HEK293T (cell line): ENCODE measurements around the gene MYBL2.

ENCODE experiments used
- FOXA1 ChIP-seq: fragments of 450-650 bp; IDR thresholded peaks from 2 replicates; pipeline ENCODE4 v1.6.1; 2016; ENCODE audit warnings: mild to moderate bottlenecking
- FOXM1 ChIP-seq: fragments of 450-650 bp; IDR thresholded peaks from 2 replicates; pipeline ENCODE4 v1.6.1; 2017; ENCODE audit warnings: mild to moderate bottlenecking, borderline replicate concordance
- LEF1 ChIP-seq: fragments of 450-650 bp; IDR thresholded peaks from 2 replicates; pipeline ENCODE4 v1.6.1; 2017; ENCODE audit warnings: mild to moderate bottlenecking, borderline replicate concordance
- NFRKB ChIP-seq: fragments of 450-650 bp; IDR thresholded peaks from 2 replicates; pipeline ENCODE4 v1.6.1; 2016; ENCODE audit warnings: mild to moderate bottlenecking, moderate library complexity

GRCh38 chr20:43667341-43668132 lies 623 bp downstream of the MYBL2 start:
- TF ChIP-seq FOXM1: no peak
- no peak for TF ChIP-seq LEF1
- no peak for TF ChIP-seq NFRKB
- TF ChIP-seq FOXA1: no peak
